Measurements from ENCODE around the gene FAM90A26.
"Not testable (repeated sequence)": the region's sequence is repeated elsewhere in the genome, so short reads cannot be mapped to it uniquely, and the experiment has no call there.

GRCh38 chr4:9134011-9134410 is 36.2 kb upstream of the FAM90A26 start:
- TF ChIP-seq CTCF (conservative IDR thresholded peaks at IDR 0.05); ZFX (IDR thresholded peaks at IDR 0.05): not testable (repeated sequence)
